Activated CD4-positive, CD25-positive, alpha-beta regulatory T cell treated with anti-CD3 and anti-CD28 coated beads, Interleukin-2, amount 50 U/mL, for 16 hours (primary cell): ENCODE measurements around the gene INPP5A.
"Not testable (repeated sequence)": the region's sequence is repeated elsewhere in the genome, so short reads cannot be mapped to it uniquely, and the experiment has no call there.

Source experiments
- DNase-seq: peaks from one replicate; pipeline ENCODE4 v3.0.0-alpha.2; 2020; ENCODE audit warnings: low read depth, low spot score

INPP5A gene

GRCh38 chr10:132547421-132547861 lies 9.9 kb downstream of the INPP5A start:
- no peak for DNase-seq

- DNase-seq: no peak
Observed at GRCh38 chr10:132548106-132548823, 10.7 kb downstream of the INPP5A start.

GRCh38 chr10:132548869-132549268 lies 11.3 kb downstream of the INPP5A start:
- no peak for DNase-seq

GRCh38 chr10:132549371-132549770 lies 11.8 kb downstream of the INPP5A start:
- DNase-seq: no peak

GRCh38 chr10:132550366-132551092 lies 12.9 kb downstream of the INPP5A start:
- DNase-seq: no peak

- no peak for DNase-seq
Observed at GRCh38 chr10:132551093-132551807, 13.7 kb downstream of the INPP5A start.

GRCh38 chr10:132551808-132552130 lies 14.2 kb downstream of the INPP5A start:
- no peak for DNase-seq

- DNase-seq: not testable (repeated sequence)
Observed at GRCh38 chr10:132552635-132553034, 15.0 kb downstream of the INPP5A start.

- DNase-seq: not testable (repeated sequence)
Observed at GRCh38 chr10:132553568-132553967, 16.0 kb downstream of the INPP5A start.

GRCh38 chr10:132554053-132554990 lies 16.7 kb downstream of the INPP5A start:
- DNase-seq: no peak

- no peak for DNase-seq
Observed at GRCh38 chr10:132554991-132555647, 17.5 kb downstream of the INPP5A start.

GRCh38 chr10:132555648-132556575 lies 18.3 kb downstream of the INPP5A start:
- no peak for DNase-seq

- DNase-seq: no peak
Observed at GRCh38 chr10:132556994-132557441, 19.4 kb downstream of the INPP5A start.

- DNase-seq: no peak
Observed at GRCh38 chr10:132557696-132558515, 20.3 kb downstream of the INPP5A start.

- no peak for DNase-seq
Observed at GRCh38 chr10:132558516-132559413, 21.2 kb downstream of the INPP5A start.

GRCh38 chr10:132559538-132559937 lies 22.0 kb downstream of the INPP5A start:
- DNase-seq: no peak

GRCh38 chr10:132560241-132560731 lies 22.7 kb downstream of the INPP5A start:
- no peak for DNase-seq
